HG03159 (cell line): Measurements from ENCODE around the gene SUDS3.
"Not testable (repeated sequence)": the region's sequence is repeated elsewhere in the genome, so short reads cannot be mapped to it uniquely, and the experiment has no call there.

ENCODE experiments used
- ATAC-seq: cut with Tn5 transposase; IDR thresholded peaks from one replicate; pipeline ENCODE4 v1.9.1; 2021; ENCODE audit warnings: mild to moderate bottlenecking, moderate library complexity; ENCODE audit not compliant: unreplicated experiment

The SUDS3 gene

GRCh38 chr12:118376089-118377020, at the start of gene SUDS3:
Gene SUDS3 (plus strand): TSS chr12:118376555. CDS start chr12:118376692, 137 bp downstream.
- peak; percentile 33 for ATAC-seq

DNA sequence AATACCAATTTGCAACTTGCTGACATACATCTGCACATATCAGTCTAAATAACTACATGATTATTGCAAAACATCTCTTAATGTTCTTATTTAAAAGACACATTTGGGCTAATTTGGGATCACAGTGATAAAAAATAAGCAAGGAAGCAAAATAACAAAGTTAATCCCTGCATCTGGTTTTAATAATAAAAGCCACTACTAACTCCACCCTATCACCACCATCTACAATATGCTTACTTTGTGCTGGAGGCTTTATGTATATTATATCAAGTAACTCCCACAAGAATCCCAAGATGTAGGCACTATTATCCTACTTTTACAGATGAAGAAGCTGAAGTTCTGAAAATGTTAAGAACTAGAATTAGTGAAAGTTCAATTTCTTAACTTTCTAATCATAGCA, 49.4 kb upstream of the SUDS3 start:
- ATAC-seq = no peak

DNA sequence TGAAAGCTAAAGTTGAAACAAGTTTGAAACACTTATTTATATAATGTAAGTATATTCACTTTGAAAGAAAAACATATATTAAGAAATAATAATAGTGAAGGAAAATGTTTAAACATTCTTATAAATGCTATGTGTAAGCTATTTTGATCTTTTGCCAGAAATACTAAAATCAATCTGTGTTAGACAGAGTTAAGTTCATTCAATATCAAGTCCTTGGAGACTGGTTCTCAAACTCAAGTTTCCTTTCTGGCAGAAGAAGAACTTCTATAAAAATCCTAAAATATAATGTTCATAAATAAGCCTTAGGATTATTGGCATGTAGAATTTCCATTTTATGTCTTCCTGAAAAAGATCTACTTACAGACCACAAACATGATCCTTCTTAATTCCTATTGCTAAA, 49.0 kb upstream of the SUDS3 start:
- no peak for ATAC-seq

- no peak for ATAC-seq
These were observed 47.6 kb upstream of the SUDS3 start for GRCh38 chr12:118328486-118329330.

DNA sequence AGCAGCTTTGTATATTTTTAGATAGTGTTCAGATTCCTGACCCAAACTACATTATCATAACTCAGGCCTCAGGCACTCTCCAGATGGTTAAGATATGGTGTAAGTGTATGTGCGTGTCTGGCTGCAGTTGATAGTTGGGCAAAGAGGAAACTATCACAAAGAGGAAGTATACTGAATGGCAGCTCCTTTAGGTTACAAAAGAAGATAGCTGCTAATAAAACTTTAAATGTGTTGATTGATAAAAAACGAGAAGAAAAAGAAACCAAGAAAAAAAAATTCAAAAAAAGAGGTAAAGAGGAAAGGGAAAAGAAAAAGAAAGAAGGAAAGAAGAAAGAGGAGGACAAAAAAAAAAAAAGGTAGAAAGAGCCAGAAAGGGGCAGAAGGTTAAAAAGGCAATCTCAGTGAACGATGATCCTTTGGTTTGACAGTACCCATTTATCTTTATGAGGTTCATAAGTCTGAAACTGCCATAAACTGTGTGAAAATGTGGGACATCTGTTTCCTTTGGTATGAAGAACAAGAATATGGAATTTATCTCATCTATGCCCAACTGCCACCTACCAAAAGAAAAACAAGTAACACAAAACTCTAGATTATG, 45.8 kb upstream of the SUDS3 start:
- ATAC-seq = peak; percentile 72

- ATAC-seq = no peak
These were observed 43.8 kb upstream of the SUDS3 start for GRCh38 chr12:118332511-118332910.

GRCh38 chr12:118334241-118334640, 42.1 kb upstream of the SUDS3 start:
- ATAC-seq = no peak

DNA sequence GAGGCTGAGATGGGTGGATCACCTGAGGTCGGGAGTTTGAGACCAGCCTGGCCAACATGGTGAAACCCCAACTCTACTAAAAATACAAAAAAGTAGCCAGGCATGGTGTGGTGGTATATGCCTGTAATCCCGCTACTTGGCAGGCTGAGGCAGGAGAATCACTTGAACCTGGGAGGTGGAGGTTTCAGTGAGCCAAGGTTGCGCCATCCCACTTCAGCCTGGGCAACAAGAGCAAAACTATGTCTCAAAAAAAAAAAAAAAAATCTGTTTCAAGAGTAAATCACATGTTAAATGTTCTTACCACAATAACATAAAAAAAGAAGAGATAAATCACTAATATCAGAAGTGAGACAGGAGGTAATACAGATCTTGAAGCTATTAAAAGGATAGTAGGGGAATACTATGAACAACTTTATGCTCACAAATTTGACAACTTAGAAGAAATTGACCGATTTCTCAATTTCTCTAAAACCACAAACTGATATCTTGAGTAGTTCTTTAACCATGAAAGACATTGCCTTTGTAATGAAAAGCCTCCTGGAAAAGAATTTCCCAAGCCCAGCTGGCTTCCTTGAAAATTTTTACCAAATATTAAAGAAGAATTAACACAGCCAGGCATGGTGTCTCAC, 41.3 kb upstream of the SUDS3 start:
- no peak for ATAC-seq

- ATAC-seq = no peak
These were observed 40.2 kb upstream of the SUDS3 start for GRCh38 chr12:118336123-118336522.

GRCh38 chr12:118337194-118337838, 39.0 kb upstream of the SUDS3 start:
- ATAC-seq = no peak

DNA sequence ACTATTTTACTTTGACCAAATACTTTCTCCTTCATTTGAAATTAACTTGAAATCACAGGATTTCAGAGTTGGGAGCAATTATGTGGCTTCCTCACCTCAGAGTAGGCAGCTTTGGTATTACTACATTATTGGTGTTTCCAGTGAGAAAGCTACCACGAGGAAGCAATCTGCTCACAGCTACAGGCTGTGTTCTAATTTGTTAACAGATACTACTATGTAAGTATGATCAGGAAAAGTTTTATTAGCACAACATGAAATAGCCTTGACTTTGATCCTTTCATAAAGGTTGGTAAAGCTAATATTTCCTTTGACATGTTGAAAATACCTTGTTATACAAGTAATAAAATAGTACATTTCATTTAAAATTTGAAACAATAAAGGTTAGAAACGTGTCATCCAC, 34.3 kb upstream of the SUDS3 start:
- ATAC-seq = no peak

DNA sequence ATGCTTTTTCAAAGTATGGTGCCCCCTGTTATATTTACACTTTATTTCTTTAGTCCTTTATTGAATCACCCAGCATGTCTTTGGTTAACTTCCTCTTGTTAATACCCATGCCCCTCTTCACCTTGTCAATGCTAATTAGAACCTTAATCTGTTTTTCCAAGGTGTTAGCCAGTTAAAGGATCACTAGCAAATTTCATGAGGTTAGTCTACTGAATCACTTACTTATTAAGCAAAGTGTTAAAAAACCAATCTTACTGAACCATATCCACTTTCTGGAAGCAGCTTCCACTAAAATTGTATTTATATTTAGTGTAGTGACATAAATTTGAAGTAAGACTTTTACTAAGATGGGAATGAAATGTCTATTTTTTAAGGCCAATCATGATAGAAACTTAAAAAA, 31.5 kb upstream of the SUDS3 start:
- no peak for ATAC-seq

DNA sequence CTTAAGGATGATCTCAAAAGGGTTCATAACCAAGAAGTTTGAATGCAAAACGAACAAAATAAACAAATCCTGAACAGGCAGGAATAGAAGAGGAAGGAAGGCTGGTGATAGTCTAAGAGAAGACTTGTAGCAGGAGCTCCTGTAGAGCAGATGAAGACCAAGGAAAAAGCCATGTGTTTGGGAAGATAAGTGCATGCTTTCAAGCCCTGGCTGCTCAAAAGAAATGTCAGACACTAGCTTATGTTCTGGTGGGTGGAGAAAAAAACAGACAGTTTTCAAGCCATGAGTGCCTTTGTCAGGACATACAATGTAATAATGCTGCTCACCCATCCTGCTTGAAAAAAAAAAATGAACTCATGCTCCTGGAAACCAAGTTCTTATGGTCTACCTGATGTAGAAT, 31.0 kb upstream of the SUDS3 start:
- ATAC-seq = no peak

DNA sequence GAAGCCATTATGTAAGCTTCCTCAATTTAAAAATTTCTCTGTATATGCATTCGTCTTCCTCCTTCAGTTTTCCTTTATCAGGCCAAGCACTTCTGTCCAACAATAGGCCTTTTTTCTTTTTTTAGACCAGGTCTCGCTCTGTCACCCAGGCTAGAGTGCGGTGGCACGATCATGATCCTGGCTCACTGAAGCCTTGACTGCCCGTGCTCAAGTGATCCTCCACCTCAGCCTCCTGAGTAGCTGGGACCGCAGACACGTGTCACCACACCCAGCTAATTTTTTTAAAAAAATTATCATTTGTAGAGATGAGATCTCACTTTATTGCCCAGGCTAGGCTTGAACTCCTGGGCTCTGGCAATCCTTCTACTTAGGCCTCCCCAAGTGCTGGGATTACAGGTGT, 29.5 kb upstream of the SUDS3 start:
- ATAC-seq = peak; percentile 75

DNA sequence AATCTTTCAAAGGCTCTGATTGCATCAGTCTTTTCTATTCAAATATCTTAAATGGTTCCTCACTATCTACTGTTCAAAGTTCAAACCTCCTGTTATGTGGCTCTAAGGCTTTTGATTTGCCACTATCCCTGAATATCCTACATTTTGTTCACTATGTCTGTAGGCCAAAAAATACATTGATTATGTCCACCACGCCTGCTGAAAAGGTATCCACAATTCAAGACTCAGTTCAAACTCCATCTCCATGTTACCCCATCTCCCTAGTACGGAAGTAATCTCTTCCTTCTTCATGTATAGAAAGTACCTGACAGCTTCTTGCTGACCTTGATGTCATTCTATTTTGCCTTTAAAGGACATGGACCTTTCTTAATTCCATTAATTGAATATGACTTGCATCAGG, 28.4 kb upstream of the SUDS3 start:
- ATAC-seq = no peak

GRCh38 chr12:118350908-118351559, 25.3 kb upstream of the SUDS3 start:
- ATAC-seq = no peak

- no peak for ATAC-seq
These were observed 22.6 kb upstream of the SUDS3 start for GRCh38 chr12:118353721-118354120.

DNA sequence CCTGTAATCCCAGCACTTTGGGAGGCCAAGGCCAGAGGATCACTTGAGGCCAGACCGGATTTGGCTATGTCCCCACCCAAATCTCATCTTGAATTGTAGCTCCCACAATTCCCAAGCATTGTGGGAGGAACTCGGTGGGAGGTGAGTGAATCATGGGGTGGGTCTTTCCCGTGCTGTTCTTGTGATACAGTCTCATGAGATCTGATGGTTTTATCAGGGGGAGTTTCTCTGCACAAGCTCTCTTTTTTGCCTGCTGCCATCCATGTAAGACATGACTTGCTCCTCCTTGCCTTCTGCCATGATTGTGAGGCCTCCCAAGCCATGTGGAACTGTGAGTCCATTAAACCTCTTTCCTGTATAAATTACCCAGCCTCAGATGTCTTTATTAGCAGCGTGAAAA, 21.9 kb upstream of the SUDS3 start:
- ATAC-seq = not testable (repeated sequence)

DNA sequence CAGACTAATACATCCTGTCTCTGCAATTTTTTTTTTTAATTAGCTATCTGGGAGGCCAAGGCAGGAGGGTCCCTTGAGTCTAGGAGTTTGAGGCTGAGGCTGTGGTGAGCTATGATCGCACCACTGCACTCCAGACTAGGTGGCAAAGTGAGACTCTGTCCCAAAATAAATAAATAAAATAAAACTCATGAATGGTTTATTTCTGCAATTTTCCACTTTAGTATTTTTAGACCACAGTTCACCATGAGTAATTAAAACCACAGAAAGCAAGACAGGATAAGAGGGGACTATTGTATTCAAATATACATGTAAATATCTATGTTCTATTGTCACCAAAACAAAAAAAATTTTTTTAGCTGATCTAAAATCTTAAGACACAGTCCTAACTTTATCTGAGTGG, 21.5 kb upstream of the SUDS3 start:
- no peak for ATAC-seq

DNA sequence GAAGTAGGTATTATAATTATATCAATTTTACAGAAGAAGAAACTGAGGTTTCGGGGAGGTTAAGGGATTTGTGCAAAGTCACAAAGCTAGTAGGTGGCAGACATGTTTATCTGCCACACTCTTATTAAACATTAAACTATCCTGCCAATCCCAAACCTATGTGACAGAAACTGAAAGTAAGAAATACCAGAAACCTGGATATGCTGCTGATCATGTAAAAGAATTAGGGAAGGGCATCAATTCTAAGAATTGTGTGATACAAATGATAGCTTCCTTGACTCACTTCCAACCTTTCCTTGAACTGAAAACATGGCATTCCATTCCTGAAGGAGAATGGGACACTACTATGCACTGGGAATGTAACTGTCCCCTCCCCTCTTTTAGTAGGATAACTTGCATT, 20.5 kb upstream of the SUDS3 start:
- ATAC-seq = no peak
